Left lobe of liver (tissue), 2 donors: Measurements from ENCODE around the gene NRAS. TPM values are rescaled to one million over a fixed set of nuclear protein-coding genes. Genes with fewer than 3 reads are reported as not detected.

ENCODE experiments used
- ATAC-seq: fragments of 200-7000 bp; cut with Tn5 transposase; one replicate; pipeline ENCODE4 v1.9.1; 2020; ENCODE audit warnings: mild to moderate bottlenecking, moderate library complexity
- DNase-seq: peaks from one replicate; pipeline ENCODE4 v3.0.0-alpha.2; 2020; ENCODE audit warnings: low spot score
- total RNA-seq: library from RNA; stranded (reverse); gene quantifications from one replicate; pipeline ENCODE4 v1.2.1, GENCODE V29; 2021
- donor health status: DM: no; HTN: no; CAD: no; lungs with moderate emphysema.
- donor health status: DM: no; HTN: yes; CAD: no.

Gene NRAS
- total RNA-seq, 1 donor from 2014 or later, result 8.3 TPM

GRCh38 chr1:114688526-114688925 lies 28.0 kb downstream of the NRAS start:
- no peak for DNase-seq
- no peak for ATAC-seq

- DNase-seq, result no peak
- ATAC-seq, result no peak
Measured at GRCh38 chr1:114685851-114686250, 30.7 kb downstream of the NRAS start.

DNA sequence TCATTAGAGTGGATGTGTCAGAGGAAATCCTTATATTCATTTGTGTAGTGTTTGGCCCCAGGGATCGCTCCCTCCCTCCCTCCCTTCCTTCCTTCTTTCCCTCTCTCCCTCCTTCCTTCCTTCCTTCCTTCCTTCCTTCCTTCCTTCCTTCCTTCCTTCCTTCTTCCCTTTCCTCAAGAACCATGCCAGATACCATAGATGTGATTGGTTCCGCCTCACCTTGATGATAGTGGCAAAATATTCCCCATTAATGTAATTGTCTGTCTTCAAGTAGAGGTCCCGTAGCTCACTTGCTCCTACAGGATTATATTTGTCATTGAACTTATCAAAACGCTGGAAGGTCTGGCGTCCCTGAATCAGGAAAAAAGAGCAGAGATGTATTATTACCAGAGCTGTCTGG lies 38.9 kb downstream of the NRAS start:
- ATAC-seq (no peak), DNase-seq (no peak)

DNA sequence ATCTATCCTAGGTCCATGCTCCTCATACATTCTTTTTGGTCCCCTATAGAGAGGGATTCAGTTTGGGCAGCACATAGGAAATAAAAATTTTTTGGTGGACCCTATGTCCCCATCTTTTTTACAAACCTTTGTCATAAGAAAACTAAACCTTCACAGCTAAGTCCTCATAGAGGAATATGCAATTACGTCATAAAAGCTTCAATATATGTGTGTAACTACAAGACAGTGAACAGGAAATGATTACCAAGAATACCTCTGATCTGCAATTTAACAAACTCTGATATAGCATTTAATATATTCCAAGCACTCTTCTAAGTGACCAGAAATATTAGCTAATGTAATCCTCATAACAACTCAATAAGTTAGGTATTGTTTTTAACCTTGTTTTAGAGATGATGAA lies 40.5 kb downstream of the NRAS start:
- DNase-seq (no peak), ATAC-seq (no peak)

GRCh38 chr1:114671939-114672275 lies 44.7 kb downstream of the NRAS start:
- ATAC-seq, result no peak
- no peak for DNase-seq

DNA sequence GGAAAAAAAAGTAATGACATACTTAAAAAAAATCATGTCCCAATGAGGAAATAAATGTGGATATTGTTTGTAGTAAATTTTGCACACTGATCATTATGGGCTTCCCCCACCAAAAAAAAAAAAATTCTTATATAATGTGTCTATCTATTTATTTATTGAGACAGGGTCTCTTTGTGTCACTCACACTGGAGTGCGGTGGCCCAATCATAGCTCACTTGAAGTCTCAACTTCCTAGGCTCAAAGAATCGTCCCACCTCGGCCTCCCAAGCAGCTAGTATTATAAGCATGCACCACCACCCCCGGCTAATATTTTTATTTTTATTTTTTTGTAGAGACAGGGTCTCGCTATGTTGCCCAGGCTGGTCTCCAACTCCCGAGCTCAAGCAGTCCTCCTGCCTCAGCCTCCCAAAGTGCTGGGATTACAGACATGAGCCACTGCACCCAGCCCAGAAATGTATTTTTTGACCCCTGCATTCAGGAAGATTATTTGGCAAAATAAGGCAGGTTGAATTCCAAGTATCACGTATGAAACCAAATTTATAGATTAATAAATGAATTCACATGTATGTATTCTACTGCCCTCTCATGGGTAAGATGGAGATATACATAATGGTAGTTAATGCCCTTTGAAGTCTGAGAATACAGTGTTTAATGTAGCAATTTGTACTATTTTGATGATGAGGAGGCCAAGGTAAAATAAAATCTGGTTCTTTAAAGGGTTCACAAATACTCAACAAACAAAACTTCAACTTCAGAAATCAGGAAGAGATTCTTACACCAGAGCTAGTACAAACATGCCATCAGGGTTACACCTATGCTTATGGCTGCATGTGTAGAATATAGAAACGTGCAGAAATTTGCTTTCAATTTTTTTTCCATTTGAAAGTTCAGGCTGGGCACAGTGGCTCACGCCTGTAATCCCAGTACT lies 45.3 kb downstream of the NRAS start:
- ATAC-seq (no peak), DNase-seq (no peak)

DNA sequence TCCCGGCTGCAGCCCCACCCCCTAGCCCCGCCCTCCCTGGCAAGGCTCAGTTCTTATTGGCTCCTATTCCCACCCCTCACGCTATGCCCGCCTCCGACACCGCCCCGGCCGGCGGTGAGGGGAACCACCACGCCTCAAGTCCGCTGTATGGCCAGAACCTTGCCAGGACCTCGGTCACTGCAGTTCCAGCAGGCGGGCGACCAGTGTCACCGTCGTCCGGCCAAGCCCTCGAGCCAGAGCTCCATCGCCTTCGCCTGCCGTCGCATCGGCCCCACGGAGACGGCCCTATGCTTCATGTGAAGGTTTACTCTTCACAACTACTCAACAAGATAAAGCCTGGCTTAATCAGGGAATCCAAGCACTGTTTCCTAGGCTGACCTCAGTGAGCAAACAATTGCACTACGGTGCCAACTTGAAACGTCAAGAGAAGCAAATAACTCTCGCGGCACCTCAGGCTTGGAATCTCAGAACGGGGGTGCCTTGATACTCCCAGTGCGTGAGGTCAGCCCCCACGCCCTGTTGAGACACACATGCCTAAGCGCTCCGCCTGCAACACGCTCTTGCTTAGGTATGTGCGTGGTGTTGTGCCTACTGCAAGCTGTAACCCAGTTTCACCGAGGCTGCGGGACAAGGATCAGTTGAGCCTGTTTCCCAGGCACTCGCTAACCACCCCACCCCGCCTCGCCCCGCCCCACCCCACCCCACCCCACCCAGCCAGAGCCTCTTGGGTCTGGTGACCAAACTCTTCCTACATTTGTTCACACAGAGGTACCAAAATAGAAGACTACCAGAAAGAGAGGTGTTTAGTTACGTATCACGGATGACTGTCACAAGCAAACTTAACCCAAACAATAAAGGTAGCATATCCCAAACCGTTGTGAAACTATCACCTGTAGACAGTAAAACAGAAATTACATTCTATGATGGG lies 46.2 kb downstream of the NRAS start:
- DNase-seq (peak; percentile 97), ATAC-seq (peak; percentile 95)

DNA sequence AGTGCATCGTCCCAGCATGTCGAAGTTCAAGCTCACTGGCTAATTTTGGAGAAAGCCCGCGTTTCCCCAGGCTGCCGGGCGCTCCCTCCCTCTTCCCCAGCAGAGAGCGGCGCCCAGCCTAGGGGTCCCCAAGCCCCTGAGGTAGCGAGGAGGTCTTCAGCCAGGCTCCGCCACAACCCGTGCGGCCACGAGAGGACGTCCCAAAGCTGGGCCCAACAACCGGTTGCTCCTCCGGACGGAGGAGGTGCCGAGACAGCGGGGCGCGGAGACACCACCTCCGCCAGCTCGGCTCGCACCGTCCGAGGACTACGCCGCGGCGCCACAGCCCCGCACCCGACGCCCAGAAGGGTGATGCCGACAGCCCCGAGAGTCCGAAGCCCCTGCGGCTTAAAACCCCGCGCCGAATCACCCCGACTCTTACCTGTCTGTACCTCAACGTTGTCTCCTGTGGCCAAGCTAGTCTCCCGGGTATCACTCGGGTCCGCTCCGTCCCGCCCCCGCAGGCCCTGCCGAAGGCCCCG lies 46.9 kb downstream of the NRAS start, which contains the start of gene DENND2C:
Gene DENND2C (minus strand): TSS at position 488 of the 521 bp plus-strand sequence. CDS start 44,065 bp downstream, outside the sequence.
- peak; percentile 58 for ATAC-seq
- DNase-seq, result no peak

DNA sequence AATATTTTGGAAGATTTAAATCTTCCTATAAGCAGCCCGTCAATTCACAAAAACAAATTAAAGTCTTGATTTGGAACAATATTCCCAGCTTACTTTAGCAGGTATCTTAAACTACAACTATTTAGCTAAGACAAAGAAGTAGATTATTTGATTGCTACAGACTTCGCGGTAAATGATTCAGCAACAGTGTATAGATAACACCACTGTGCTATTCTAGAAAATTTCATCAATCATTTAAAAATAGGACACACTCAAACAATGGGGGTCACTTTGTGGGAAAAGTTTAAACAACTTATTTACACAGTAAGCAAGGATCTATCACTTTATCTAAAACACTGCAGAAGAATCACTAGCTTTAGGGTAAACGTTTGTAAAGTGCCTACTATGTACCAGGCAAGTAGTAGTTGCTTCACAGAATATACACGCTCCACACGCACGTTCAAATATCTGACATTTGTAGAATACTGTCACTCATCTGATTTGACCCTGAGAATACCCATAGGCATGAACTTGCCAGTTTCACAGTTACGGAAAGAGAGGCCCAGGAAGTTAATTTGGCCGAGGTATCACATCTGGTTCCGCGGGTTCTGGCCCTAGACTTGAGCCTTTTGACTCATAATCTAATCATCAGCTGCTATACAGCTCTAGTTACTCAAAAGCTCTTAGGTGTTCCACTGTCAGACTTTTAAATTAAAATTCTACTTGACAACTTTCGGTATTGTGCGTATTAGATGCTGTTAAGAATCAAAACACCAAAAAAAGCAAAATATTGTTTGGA lies 47.6 kb downstream of the NRAS start:
- ATAC-seq, result no peak
- no peak for DNase-seq

GRCh38 chr1:114668373-114668772 lies 48.2 kb downstream of the NRAS start:
- ATAC-seq, result no peak
- DNase-seq, result no peak

DNA sequence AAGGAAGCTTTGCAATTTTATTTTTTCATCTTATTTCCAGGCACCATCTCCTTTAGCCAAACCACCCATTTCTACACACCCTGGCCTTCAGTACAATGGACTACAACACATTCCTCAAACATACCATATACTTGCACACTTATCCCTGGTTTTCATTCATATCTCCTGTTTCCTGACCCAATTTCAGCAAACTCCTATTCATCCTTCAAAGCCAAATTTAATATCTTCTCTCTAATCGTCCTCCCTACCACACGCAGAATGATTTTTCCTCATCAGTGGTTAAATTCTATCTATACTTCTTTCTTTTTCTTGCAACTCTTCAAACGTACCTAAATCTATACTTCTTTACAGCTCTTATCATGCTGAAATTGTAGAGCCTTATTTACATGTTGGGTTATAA lies 49.6 kb downstream of the NRAS start:
- ATAC-seq, result no peak
- DNase-seq, result no peak

- ATAC-seq (no peak), DNase-seq (no peak)
Measured at GRCh38 chr1:114660238-114660637, 56.3 kb downstream of the NRAS start.

Other genes starting within 250 kb of the NRAS start
- gene TRIM33, start 205.6 kb downstream of the NRAS start, total RNA-seq, result 13.7 TPM
- 13.3 TPM for gene BCAS2, start 135.2 kb downstream of the NRAS start, total RNA-seq
- gene DENND2C, start 46.7 kb downstream of the NRAS start, total RNA-seq, result 4.7 TPM
- gene AMPD1, start 21.2 kb downstream of the NRAS start, total RNA-seq, result not detected
- 218 TPM for gene CSDE1, start 41.2 kb upstream of the NRAS start, total RNA-seq
- 24.3 TPM for gene SIKE1, start 63.9 kb upstream of the NRAS start, total RNA-seq
- gene SYCP1, start 138.1 kb upstream of the NRAS start, total RNA-seq, result not detected